HEK293T (cell line): ENCODE measurements around the gene PTPRO.

Source experiments
- CTCF ChIA-PET: fragments of 350-600 bp; formaldehyde crosslinking; extraction: SDS; loops from one replicate; lab custom pipeline; 2021; ENCODE audit warnings: antibody characterized with exemption, inconsistent platforms; lab: Yijun Ruan, JAX
- POLR2A ChIA-PET: fragments of 350-600 bp; formaldehyde crosslinking; extraction: SDS; loops from one replicate; lab custom pipeline; 2020; ENCODE audit warnings: antibody characterized with exemption, inconsistent platforms; lab: Yijun Ruan, JAX
- DNase-seq: peaks from one replicate; pipeline ENCODE4 v3.0.0; 2012; ENCODE audit warnings: mixed read lengths; ENCODE audit errors: extremely low spot score
- ARNT ChIP-seq: fragments of 450-650 bp; IDR thresholded peaks from 2 replicates; pipeline ENCODE4 v1.6.1; 2017; ENCODE audit warnings: mild to moderate bottlenecking
- BHLHE40 ChIP-seq: fragments of 450-650 bp; IDR thresholded peaks from 2 replicates; pipeline ENCODE4 v1.6.1; 2016; ENCODE audit warnings: mild to moderate bottlenecking, moderate library complexity, borderline replicate concordance
- CTBP1 ChIP-seq: fragments of 450-650 bp; IDR thresholded peaks from 2 replicates; pipeline ENCODE4 v1.6.1; 2016; ENCODE audit warnings: borderline replicate concordance
- ELF4 ChIP-seq: fragments of 450-650 bp; IDR thresholded peaks from 2 replicates; pipeline ENCODE4 v1.6.1; 2017; ENCODE audit warnings: antibody characterized with exemption
- FOXA1 ChIP-seq: fragments of 450-650 bp; IDR thresholded peaks from 2 replicates; pipeline ENCODE4 v1.6.1; 2016; ENCODE audit warnings: mild to moderate bottlenecking
- FOXK2 ChIP-seq: fragments of 450-650 bp; IDR thresholded peaks from 2 replicates; pipeline ENCODE4 v1.6.1; 2016; ENCODE audit warnings: mild to moderate bottlenecking
- FOXM1 ChIP-seq: fragments of 450-650 bp; IDR thresholded peaks from 2 replicates; pipeline ENCODE4 v1.6.1; 2017; ENCODE audit warnings: mild to moderate bottlenecking, borderline replicate concordance
- HDGF ChIP-seq: fragments of 450-650 bp; IDR thresholded peaks from 2 replicates; pipeline ENCODE4 v1.6.1; 2017; ENCODE audit warnings: antibody characterized with exemption, borderline replicate concordance
- L3MBTL2 ChIP-seq: fragments of 450-650 bp; conservative IDR thresholded peaks from 2 replicates; pipeline ENCODE4 v1.6.1; 2016; ENCODE audit warnings: mild to moderate bottlenecking
- LEF1 ChIP-seq: fragments of 450-650 bp; IDR thresholded peaks from 2 replicates; pipeline ENCODE4 v1.6.1; 2017; ENCODE audit warnings: mild to moderate bottlenecking, borderline replicate concordance
- NFRKB ChIP-seq: fragments of 450-650 bp; IDR thresholded peaks from 2 replicates; pipeline ENCODE4 v1.6.1; 2016; ENCODE audit warnings: mild to moderate bottlenecking, moderate library complexity
- SP1 ChIP-seq: fragments of 450-650 bp; IDR thresholded peaks from 2 replicates; pipeline ENCODE4 v1.6.1; 2017
- SUZ12 ChIP-seq: fragments of 450-650 bp; IDR thresholded peaks from 2 replicates; pipeline ENCODE4 v1.6.1; 2016; ENCODE audit warnings: mild to moderate bottlenecking
- TARDBP ChIP-seq: fragments of 450-650 bp; IDR thresholded peaks from 2 replicates; pipeline ENCODE4 v1.6.1; 2016
- ZNF384 ChIP-seq: fragments of 450-650 bp; IDR thresholded peaks from 2 replicates; pipeline ENCODE4 v1.6.1; 2016
- TF ChIP-seq, protein P1 (sequence below): fragments of 450-650 bp; IDR thresholded peaks from 2 replicates; pipeline ENCODE4 v1.6.1; 2016

Gene PTPRO

DNA sequence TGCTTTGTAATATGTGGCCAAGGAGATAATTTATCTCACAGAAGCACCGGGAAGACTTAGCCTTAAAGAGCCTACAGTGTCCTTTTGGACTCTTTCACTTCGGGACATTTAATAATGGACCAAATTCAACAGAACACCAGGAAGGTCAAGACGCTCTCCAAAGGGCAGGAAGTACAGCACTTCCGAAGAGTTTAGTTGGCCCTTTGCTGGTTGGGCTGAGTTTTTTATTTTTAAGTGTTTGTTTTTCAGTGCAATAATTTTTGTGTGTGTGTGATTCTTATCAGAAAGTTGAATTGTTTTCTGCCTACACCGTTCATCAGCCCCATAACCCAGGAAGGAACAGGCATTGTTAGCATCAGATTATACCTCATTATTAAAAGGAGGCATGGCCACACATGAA lies 273.9 kb downstream of the PTPRO start:
- DNase-seq = no peak
- no peak for TF ChIP-seq HDGF
- no peak for TF ChIP-seq FOXA1
- TF ChIP-seq TARDBP = no peak
- no peak for TF ChIP-seq L3MBTL2
- TF ChIP-seq SP1 = no peak
- TF ChIP-seq ZNF384 = no peak
- TF ChIP-seq BHLHE40 = no peak
- no peak for TF ChIP-seq CTBP1
- TF ChIP-seq SUZ12 = no peak
- no peak for TF ChIP-seq FOXK2
- no peak for TF ChIP-seq LEF1
- no peak for TF ChIP-seq NFRKB
- TF ChIP-seq, protein P1, sequence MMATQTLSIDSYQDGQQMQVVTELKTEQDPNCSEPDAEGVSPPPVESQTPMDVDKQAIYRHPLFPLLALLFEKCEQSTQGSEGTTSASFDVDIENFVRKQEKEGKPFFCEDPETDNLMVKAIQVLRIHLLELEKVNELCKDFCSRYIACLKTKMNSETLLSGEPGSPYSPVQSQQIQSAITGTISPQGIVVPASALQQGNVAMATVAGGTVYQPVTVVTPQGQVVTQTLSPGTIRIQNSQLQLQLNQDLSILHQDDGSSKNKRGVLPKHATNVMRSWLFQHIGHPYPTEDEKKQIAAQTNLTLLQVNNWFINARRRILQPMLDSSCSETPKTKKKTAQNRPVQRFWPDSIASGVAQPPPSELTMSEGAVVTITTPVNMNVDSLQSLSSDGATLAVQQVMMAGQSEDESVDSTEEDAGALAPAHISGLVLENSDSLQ = no peak
- no peak for TF ChIP-seq FOXM1
- TF ChIP-seq ELF4 = no peak
- TF ChIP-seq ARNT = no peak
- ChIA-PET POLR2A (no interaction called here), CTCF (no interaction called here)

DNA sequence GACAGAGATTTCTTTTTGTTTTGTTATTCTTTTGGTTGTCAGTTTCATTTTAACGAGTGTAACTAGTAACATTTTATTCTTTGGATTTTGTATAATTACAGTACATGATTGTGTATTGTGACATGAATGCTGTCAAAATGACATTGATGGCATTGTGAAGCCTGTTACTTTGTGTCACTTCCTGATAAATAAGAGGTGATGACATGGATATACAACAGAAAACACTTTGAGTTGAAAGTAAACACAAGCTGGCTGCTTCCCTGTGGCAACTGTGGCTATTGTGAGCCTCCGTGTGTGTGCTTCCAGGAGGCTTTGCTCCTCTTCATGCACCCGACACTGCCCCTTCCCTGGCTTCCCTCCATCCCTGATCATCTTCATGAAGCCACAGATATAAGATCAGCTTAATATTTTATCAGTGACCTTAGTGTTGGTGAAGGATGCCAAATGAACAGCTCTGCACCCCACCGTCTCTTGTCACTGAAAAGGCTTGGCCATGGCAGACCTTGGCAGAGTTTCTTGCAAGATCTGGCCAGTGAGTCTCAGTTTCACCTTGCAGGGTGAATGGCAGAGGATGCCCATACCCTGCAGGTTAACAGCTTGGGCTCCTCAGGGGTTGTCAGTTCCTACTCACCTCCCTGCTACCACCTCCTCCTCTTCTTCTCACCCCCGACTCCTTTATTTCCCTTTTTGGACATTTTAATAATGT lies 275.0 kb downstream of the PTPRO start:
- POLR2A ChIA-PET = no interaction called here
- TF ChIP-seq FOXM1 (no peak), ARNT (no peak), SUZ12 (no peak), ELF4 (no peak), FOXA1 (no peak), LEF1 (no peak), L3MBTL2 (no peak), HDGF (no peak), FOXK2 (no peak), ZNF384 (no peak), BHLHE40 (no peak), CTBP1 (no peak), TARDBP (no peak), NFRKB (no peak), SP1 (no peak)
- TF ChIP-seq, protein P1 = no peak
- DNase-seq = no peak
- CTCF ChIA-PET = interaction anchor here (0.6 kb wide), 1 partner anchor 157 kb away, joined by 4 read pairs; no protein-coding TSS in a partner anchor

DNA sequence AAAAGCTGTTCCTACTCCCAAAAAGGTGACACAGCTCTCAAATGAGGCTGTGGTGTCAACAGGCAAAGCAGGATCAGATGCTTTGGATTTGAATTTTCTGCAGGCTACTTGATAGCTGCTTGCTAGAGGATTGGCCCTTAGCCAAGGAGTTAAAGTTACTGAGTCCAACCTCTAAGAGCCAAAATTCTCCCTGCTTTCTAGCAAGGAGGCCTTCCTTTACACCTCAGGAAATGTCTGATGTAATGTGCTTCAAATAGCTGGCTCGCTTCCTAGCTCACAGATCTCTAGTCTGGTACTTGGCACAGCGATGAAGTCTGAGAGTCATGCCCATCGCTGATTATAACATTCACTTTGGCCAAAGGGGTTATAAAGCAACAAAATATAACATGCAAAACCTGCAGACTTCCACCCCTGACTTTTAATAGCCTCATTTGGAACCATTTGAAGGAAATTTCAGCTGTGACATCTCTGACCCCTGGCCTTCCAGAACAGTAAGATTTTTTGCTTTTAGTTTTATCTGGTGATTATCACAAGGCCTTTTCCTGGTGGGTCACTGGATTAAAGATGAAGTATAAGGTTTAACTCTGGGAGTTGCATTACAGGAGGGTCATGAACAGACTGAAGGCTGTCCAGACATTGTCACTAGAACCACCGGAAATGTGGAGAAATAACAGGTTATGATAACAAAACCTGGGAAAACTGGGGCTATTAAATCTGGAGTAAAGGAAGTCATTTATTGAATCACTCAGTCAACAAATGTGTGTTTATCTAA lies 277.1 kb downstream of the PTPRO start:
- DNase-seq = no peak
- POLR2A ChIA-PET = no interaction called here
- CTCF ChIA-PET = interaction anchor here (0.8 to 1.0 kb wide), 2 partner anchors 13 to 67 kb away, joined by 3 read pairs; no protein-coding TSS in a partner anchor
- no peak for TF ChIP-seq FOXM1
- no peak for TF ChIP-seq LEF1
- no peak for TF ChIP-seq SUZ12
- TF ChIP-seq FOXK2 = no peak
- TF ChIP-seq, protein P1 = no peak
- TF ChIP-seq ELF4 = no peak
- no peak for TF ChIP-seq HDGF
- no peak for TF ChIP-seq FOXA1
- no peak for TF ChIP-seq CTBP1
- TF ChIP-seq ARNT = no peak
- no peak for TF ChIP-seq SP1
- no peak for TF ChIP-seq NFRKB

DNA sequence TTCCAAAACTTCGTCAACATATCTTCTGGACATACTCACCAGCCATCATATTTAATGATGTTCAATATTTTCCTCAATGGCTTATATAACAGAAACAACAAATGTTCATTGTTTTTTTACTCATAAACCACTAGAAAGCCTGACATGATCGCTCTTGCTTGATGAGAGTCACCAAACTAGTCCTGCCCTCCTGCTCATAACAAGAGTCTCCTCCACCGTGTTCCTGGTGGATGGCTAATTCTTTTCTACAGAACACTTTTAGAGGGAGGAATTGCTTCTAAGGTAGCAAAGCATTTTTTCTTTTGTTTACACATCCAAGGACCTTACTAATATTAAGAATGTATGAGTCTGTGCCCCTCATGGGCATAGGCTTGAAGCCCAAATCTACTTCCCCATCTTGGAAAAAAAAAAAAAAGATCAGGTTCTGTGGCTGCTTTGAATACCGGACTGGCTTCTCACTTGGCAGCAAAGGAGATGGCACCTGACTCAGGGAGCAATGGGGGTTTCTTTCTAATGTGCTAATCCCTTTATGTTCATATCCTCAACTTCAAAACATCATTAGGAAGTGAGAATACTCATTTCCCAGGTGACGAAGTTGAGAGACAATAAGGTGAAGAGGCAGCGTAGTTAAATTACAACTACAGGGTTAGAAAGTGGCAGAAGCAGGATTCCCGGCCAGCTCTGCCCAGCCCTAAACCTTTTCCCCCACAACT lies 278.1 kb downstream of the PTPRO start:
- no peak for DNase-seq
- TF ChIP-seq SP1 (no peak), TARDBP (no peak), LEF1 (no peak), ARNT (no peak), CTBP1 (no peak), BHLHE40 (no peak), HDGF (no peak), L3MBTL2 (no peak), ELF4 (no peak), SUZ12 (no peak), FOXA1 (no peak), FOXK2 (no peak), FOXM1 (no peak), ZNF384 (no peak), NFRKB (no peak)
- TF ChIP-seq, protein P1 = no peak
- ChIA-PET POLR2A (no interaction called here), CTCF (no interaction called here)
